GM21515 (cell line): ENCODE measurements around the gene GRAMD1C.

Experiments used
- ATAC-seq: cut with Tn5 transposase; IDR thresholded peaks from one replicate; pipeline ENCODE4 v1.9.1; 2021; ENCODE audit not compliant: unreplicated experiment

GRAMD1C gene

GRCh38 chr3:113948015-113948917 lies 109.7 kb downstream of the GRAMD1C start:
- ATAC-seq = peak; percentile 48

GRCh38 chr3:113952921-113953320 lies 114.3 kb downstream of the GRAMD1C start:
- ATAC-seq = no peak

- no peak for ATAC-seq
Observed at GRCh38 chr3:113953677-113954076, 115.1 kb downstream of the GRAMD1C start.

- ATAC-seq = no peak
Observed at GRCh38 chr3:113954091-113954685, 115.6 kb downstream of the GRAMD1C start.

GRCh38 chr3:113963879-113964278 lies 125.3 kb downstream of the GRAMD1C start:
- ATAC-seq = no peak

GRCh38 chr3:113966172-113966571 lies 127.6 kb downstream of the GRAMD1C start:
- no peak for ATAC-seq

- ATAC-seq = no peak
Observed at GRCh38 chr3:113968986-113969385, 130.4 kb downstream of the GRAMD1C start.

GRCh38 chr3:113977822-113978221 lies 139.2 kb downstream of the GRAMD1C start:
- ATAC-seq = no peak

- ATAC-seq = no peak
Observed at GRCh38 chr3:113979916-113980315, 141.3 kb downstream of the GRAMD1C start.

- ATAC-seq = no peak
Observed at GRCh38 chr3:113981803-113982202, 143.2 kb downstream of the GRAMD1C start.

GRCh38 chr3:113983544-113983943 lies 145.0 kb downstream of the GRAMD1C start:
- ATAC-seq = no peak

GRCh38 chr3:113985541-113985940 lies 147.0 kb downstream of the GRAMD1C start:
- ATAC-seq = peak; percentile 87
